ENCODE results near the gene SLC22A1.
"Not testable (repeated sequence)": the region's sequence is repeated elsewhere in the genome, so short reads cannot be mapped to it uniquely, and the experiment has no call there.

The SLC22A1 gene

GRCh38 chr6:160137130-160137988, 15.7 kb downstream of the SLC22A1 start:
- no peak for DNase-seq (ENCODE audit: low read depth in 4 of 4, low spot score in 1 of 4)

- peak in 3 of 4 experiments; percentile 33 to 58 (median 40) for DNase-seq (ENCODE audit: low read depth in 4 of 4, low spot score in 1 of 4)
Observed at GRCh38 chr6:160137989-160138835, 16.6 kb downstream of the SLC22A1 start.

GRCh38 chr6:160138839-160139419, 17.3 kb downstream of the SLC22A1 start:
- no peak for DNase-seq (ENCODE audit: low read depth in 4 of 4, low spot score in 1 of 4)

- no peak for DNase-seq (ENCODE audit: low read depth in 4 of 4, low spot score in 1 of 4)
Observed at GRCh38 chr6:160139420-160139851, 17.8 kb downstream of the SLC22A1 start.

- not testable (repeated sequence) for DNase-seq (ENCODE audit: low read depth in 4 of 4, low spot score in 1 of 4)
Observed at GRCh38 chr6:160140493-160140892, 18.9 kb downstream of the SLC22A1 start.

- no peak for DNase-seq (ENCODE audit: low read depth in 4 of 4, low spot score in 1 of 4)
Observed at GRCh38 chr6:160141001-160141726, 19.5 kb downstream of the SLC22A1 start.

GRCh38 chr6:160142115-160142715, 20.6 kb downstream of the SLC22A1 start:
- no peak for DNase-seq (ENCODE audit: low read depth in 4 of 4, low spot score in 1 of 4)

GRCh38 chr6:160146454-160147145, 25.0 kb downstream of the SLC22A1 start:
- DNase-seq (ENCODE audit: low read depth in 4 of 4, low spot score in 1 of 4) = no peak

- no peak for DNase-seq (ENCODE audit: low read depth in 4 of 4, low spot score in 1 of 4)
Observed at GRCh38 chr6:160147146-160147536, 25.5 kb downstream of the SLC22A1 start.

GRCh38 chr6:160154471-160154870, 32.9 kb downstream of the SLC22A1 start:
- DNase-seq (ENCODE audit: low read depth in 4 of 4, low spot score in 1 of 4) = no peak

- no peak for DNase-seq (ENCODE audit: low read depth in 4 of 4, low spot score in 1 of 4)
Observed at GRCh38 chr6:160156842-160157241, 35.2 kb downstream of the SLC22A1 start.

GRCh38 chr6:160160450-160160849, 38.8 kb downstream of the SLC22A1 start:
- DNase-seq (ENCODE audit: low read depth in 4 of 4, low spot score in 1 of 4) = no peak

GRCh38 chr6:160160929-160161646, 39.5 kb downstream of the SLC22A1 start:
- no peak for DNase-seq (ENCODE audit: low read depth in 4 of 4, low spot score in 1 of 4)

GRCh38 chr6:160161647-160161986, 40.0 kb downstream of the SLC22A1 start:
- no peak for DNase-seq (ENCODE audit: low read depth in 4 of 4, low spot score in 1 of 4)

GRCh38 chr6:160162030-160162566, 40.5 kb downstream of the SLC22A1 start:
- DNase-seq (ENCODE audit: low read depth in 4 of 4, low spot score in 1 of 4) = no peak

- DNase-seq (ENCODE audit: low read depth in 4 of 4, low spot score in 1 of 4) = no peak
Observed at GRCh38 chr6:160163425-160163824, 41.8 kb downstream of the SLC22A1 start.

- DNase-seq (ENCODE audit: low read depth in 4 of 4, low spot score in 1 of 4) = no peak
Observed at GRCh38 chr6:160163912-160164311, 42.3 kb downstream of the SLC22A1 start.

GRCh38 chr6:160165928-160166327, 44.3 kb downstream of the SLC22A1 start:
- not testable (repeated sequence) for DNase-seq (ENCODE audit: low read depth in 4 of 4, low spot score in 1 of 4)

All from stimulated activated CD4-positive, alpha-beta T cell treated with anti-CD3 and anti-CD28 coated beads, Interleukin-1b, Interleukin-23, amount 100 ng/mL, for 24 hours (primary cell).